SH-SY5Y (cell line): ENCODE measurements around the gene ACBD6.

Source experiments
- GATA2 ChIP-seq: IDR thresholded peaks from 2 replicates; pipeline ENCODE4 v1.6.1; 2011; ENCODE audit warnings: mild to moderate bottlenecking, low read depth, low read length
- GATA3 ChIP-seq: IDR thresholded peaks from 2 replicates; pipeline ENCODE4 v1.6.1; 2011; ENCODE audit warnings: low read depth, mild to moderate bottlenecking, low read length, moderate library complexity

DNA sequence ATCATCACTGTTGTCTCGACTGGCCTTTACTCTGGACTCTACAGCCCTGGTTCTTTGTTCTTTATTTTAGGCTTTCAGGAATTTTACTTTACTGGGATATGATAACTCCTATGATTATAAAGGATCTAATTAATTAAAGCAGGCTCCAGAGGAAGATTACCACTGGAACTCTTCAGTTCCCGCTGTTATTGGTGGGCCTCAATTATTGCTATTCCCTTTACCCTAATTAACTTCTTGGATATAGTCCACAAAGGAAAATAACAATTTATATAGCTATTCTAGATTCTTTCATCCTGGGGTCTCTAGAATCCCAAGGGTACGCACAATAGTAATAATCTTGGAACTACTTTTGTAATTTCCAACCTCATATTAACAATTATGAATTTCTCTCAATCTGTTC, 47.9 kb upstream of the ACBD6 start:
- TF ChIP-seq GATA3 (no peak), GATA2 (no peak)
